Femur (tissue), 1 donor: ENCODE results near the gene FAM181B.
"Not testable (repeated sequence)": the region's sequence is repeated elsewhere in the genome, so short reads cannot be mapped to it uniquely, and the experiment has no call there.

ENCODE experiments used
- DNase-seq: peaks from one replicate; pipeline ENCODE4 v3.0.0-alpha.2; 2017

Gene FAM181B

GRCh38 chr11:82731691-82732277, 1.9 kb downstream of the FAM181B start:
- no peak for DNase-seq

GRCh38 chr11:82730754-82731153, 2.9 kb downstream of the FAM181B start:
- no peak for DNase-seq

- DNase-seq: no peak
Observed at GRCh38 chr11:82730286-82730685, 3.4 kb downstream of the FAM181B start.

- no peak for DNase-seq
Observed at GRCh38 chr11:82724026-82724425, 9.6 kb downstream of the FAM181B start.

- DNase-seq: no peak
Observed at GRCh38 chr11:82722231-82722630, 11.4 kb downstream of the FAM181B start.

- DNase-seq: no peak
Observed at GRCh38 chr11:82720267-82721065, 13.2 kb downstream of the FAM181B start.

- DNase-seq: no peak
Observed at GRCh38 chr11:82719361-82720105, 14.1 kb downstream of the FAM181B start.

GRCh38 chr11:82718821-82719220, 14.8 kb downstream of the FAM181B start:
- no peak for DNase-seq

- DNase-seq: peak; percentile 52
Observed at GRCh38 chr11:82718307-82718706, 15.4 kb downstream of the FAM181B start.

GRCh38 chr11:82714346-82715174, 19.1 kb downstream of the FAM181B start:
- no peak for DNase-seq

GRCh38 chr11:82711648-82712047, 22.0 kb downstream of the FAM181B start:
- DNase-seq: no peak

- no peak for DNase-seq
Observed at GRCh38 chr11:82703796-82704195, 29.9 kb downstream of the FAM181B start.

- no peak for DNase-seq
Observed at GRCh38 chr11:82703226-82703625, 30.4 kb downstream of the FAM181B start.

GRCh38 chr11:82701847-82702520, 31.7 kb downstream of the FAM181B start:
- DNase-seq: peak; percentile 45

GRCh38 chr11:82698576-82699352, 34.9 kb downstream of the FAM181B start:
- no peak for DNase-seq

- no peak for DNase-seq
Observed at GRCh38 chr11:82692981-82693380, 40.7 kb downstream of the FAM181B start.

- DNase-seq: not testable (repeated sequence)
Observed at GRCh38 chr11:82689347-82689746, 44.3 kb downstream of the FAM181B start.

GRCh38 chr11:82686211-82686610, 47.5 kb downstream of the FAM181B start:
- no peak for DNase-seq

GRCh38 chr11:82683029-82683428, 50.6 kb downstream of the FAM181B start:
- no peak for DNase-seq

- no peak for DNase-seq
Observed at GRCh38 chr11:82682003-82682751, 51.5 kb downstream of the FAM181B start.

GRCh38 chr11:82680252-82680651, 53.4 kb downstream of the FAM181B start:
- no peak for DNase-seq
